ENCODE data around the gene ABO.
"Not testable (repeated sequence)": the region's sequence is repeated elsewhere in the genome, so short reads cannot be mapped to it uniquely, and the experiment has no call there.

The ABO gene

DNA sequence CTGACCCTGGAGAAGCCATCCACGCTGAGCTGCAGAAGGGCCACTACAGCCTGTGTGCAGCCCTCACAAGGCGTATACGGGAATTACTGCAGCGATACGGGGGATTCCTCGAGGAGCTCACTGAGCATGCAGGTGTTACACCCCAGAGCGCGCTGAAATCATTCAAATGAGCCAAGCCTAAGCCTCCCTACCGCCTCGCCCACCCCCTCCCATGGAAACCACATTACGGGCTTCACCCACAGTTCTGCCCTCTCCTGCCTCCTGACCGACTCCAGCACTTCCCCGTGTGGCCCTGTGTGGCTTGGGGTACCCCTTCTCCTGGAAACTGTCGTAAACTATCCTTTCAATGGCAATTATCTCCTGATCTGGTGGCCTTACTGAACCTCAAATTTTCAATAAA, 47.7 kb upstream of the ABO start:
- Histone ChIP-seq H3K4me1 (ENCODE audit: control insufficient read depth, low read length) (no peaks in the 10 kb centered on the region), H3K36me3 (ENCODE audit: control insufficient read depth, low read length) (no peaks in the 10 kb centered on the region), H3K4me2 (ENCODE audit: low read length) (no peak overlapping the region), H3K9me2 (replicated peaks; ENCODE audit: control insufficient read depth, low read length) (no peaks in the 10 kb centered on the region), H3K27ac (ENCODE audit: low read depth, low read length) (no peak overlapping the region), H3F3A (ENCODE audit: control insufficient read depth, insufficient read depth) (0 out of 2 replicates have a peak, but pooled peaks cover 6% of the 10 kb centered on the region), H3K79me2 (ENCODE audit: control insufficient read depth, low read length) (no peaks in the 10 kb centered on the region), H3K4me3 (ENCODE audit: low read length) (no peak overlapping the region), H3K27me3 (ENCODE audit: control insufficient read depth, low read length) (no peaks in the 10 kb centered on the region), H4K20me1 (ENCODE audit: control insufficient read depth, insufficient read depth, low read depth, low read length) (no peaks in the 10 kb centered on the region), H3K9me3 (ENCODE audit: control insufficient read depth, insufficient read depth, low read length) (no peaks in the 10 kb centered on the region)
- TF ChIP-seq CTCF (IDR thresholded peaks at IDR 0.05; ENCODE audit: low read depth, low read length, poor library complexity, severe bottlenecking) (no peak), EZH2phosphoT487 (IDR thresholded peaks at IDR 0.05; ENCODE audit: borderline replicate concordance, low read length) (no peak)

DNA sequence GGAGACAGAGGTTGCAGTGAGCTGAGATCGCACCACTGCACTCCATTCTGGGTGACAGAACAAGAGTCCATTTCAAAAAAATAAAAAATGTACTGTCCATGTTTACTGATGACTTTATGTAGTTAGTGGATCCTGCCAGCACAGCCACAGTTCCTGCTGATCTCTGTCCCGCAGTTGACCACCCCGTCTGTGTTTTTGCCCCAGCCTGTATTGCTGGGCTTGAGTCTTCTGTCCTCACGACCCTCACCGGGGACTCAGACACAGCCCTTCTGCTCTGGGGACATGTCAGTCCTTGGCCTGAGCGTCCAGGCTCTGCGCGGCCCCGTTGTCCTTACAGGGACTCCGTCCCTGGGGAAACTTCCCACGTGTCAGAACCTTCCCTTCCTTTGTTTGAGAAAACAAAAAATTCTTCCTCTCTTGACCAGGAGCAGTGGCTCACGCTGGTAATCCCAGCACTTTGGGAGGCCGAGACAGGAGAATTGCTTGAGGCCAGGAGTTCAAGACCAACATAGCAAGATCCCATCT, 46.5 kb upstream of the ABO start:
- H3K27me3 ChIP-seq (ENCODE audit: control insufficient read depth, low read length), result no peaks in the 10 kb centered on the region
- no peak overlapping the region for H3K4me2 ChIP-seq (ENCODE audit: low read length)
- H3K36me3 ChIP-seq (ENCODE audit: control insufficient read depth, low read length), result no peaks in the 10 kb centered on the region
- H3K79me2 ChIP-seq (ENCODE audit: control insufficient read depth, low read length), result no peaks in the 10 kb centered on the region
- H3K9me3 ChIP-seq (ENCODE audit: control insufficient read depth, insufficient read depth, low read length), result no peaks in the 10 kb centered on the region
- H3K4me1 ChIP-seq (ENCODE audit: control insufficient read depth, low read length), result no peaks in the 10 kb centered on the region
- H4K20me1 ChIP-seq (ENCODE audit: control insufficient read depth, insufficient read depth, low read depth, low read length), result no peaks in the 10 kb centered on the region
- H3K27ac ChIP-seq (ENCODE audit: low read depth, low read length), result no peak overlapping the region
- no peak overlapping the region for H3K4me3 ChIP-seq (ENCODE audit: low read length)
- H3F3A ChIP-seq (ENCODE audit: control insufficient read depth, insufficient read depth), result no peaks in the 10 kb centered on the region
- no peak for TF ChIP-seq CTCF (IDR thresholded peaks at IDR 0.05; ENCODE audit: low read depth, low read length, poor library complexity, severe bottlenecking)
- no peak for TF ChIP-seq EZH2phosphoT487 (IDR thresholded peaks at IDR 0.05; ENCODE audit: borderline replicate concordance, low read length)
- H3K9me2 ChIP-seq (replicated peaks; ENCODE audit: control insufficient read depth, low read length), result no peaks in the 10 kb centered on the region

- H3K4me2 ChIP-seq (ENCODE audit: low read length), result no peak overlapping the region
- no peaks in the 10 kb centered on the region for H3K4me1 ChIP-seq (ENCODE audit: control insufficient read depth, low read length)
- no peaks in the 10 kb centered on the region for H4K20me1 ChIP-seq (ENCODE audit: control insufficient read depth, insufficient read depth, low read depth, low read length)
- no peaks in the 10 kb centered on the region for H3K9me3 ChIP-seq (ENCODE audit: control insufficient read depth, insufficient read depth, low read length)
- no peaks in the 10 kb centered on the region for H3K36me3 ChIP-seq (ENCODE audit: control insufficient read depth, low read length)
- TF ChIP-seq EZH2phosphoT487 (IDR thresholded peaks at IDR 0.05; ENCODE audit: borderline replicate concordance, low read length), result no peak
- no peak for TF ChIP-seq CTCF (IDR thresholded peaks at IDR 0.05; ENCODE audit: low read depth, low read length, poor library complexity, severe bottlenecking)
- no peaks in the 10 kb centered on the region for H3F3A ChIP-seq (ENCODE audit: control insufficient read depth, insufficient read depth)
- H3K79me2 ChIP-seq (ENCODE audit: control insufficient read depth, low read length), result no peaks in the 10 kb centered on the region
- H3K27ac ChIP-seq (ENCODE audit: low read depth, low read length), result no peak overlapping the region
- H3K9me2 ChIP-seq (replicated peaks; ENCODE audit: control insufficient read depth, low read length), result no peaks in the 10 kb centered on the region
- no peaks in the 10 kb centered on the region for H3K27me3 ChIP-seq (ENCODE audit: control insufficient read depth, low read length)
- no peak overlapping the region for H3K4me3 ChIP-seq (ENCODE audit: low read length)
These were observed 45.5 kb upstream of the ABO start for GRCh38 chr9:133320421-133320881.

- H3K4me1 ChIP-seq (ENCODE audit: control insufficient read depth, low read length); H3K79me2 ChIP-seq (ENCODE audit: control insufficient read depth, low read length); H3K27ac ChIP-seq (ENCODE audit: low read depth, low read length); H4K20me1 ChIP-seq (ENCODE audit: control insufficient read depth, insufficient read depth, low read depth, low read length); H3K4me3 ChIP-seq (ENCODE audit: low read length); H3K27me3 ChIP-seq (ENCODE audit: control insufficient read depth, low read length); H3K9me2 ChIP-seq (replicated peaks; ENCODE audit: control insufficient read depth, low read length); H3K4me2 ChIP-seq (ENCODE audit: low read length); H3K36me3 ChIP-seq (ENCODE audit: control insufficient read depth, low read length); H3K9me3 ChIP-seq (ENCODE audit: control insufficient read depth, insufficient read depth, low read length); H3F3A ChIP-seq (ENCODE audit: control insufficient read depth, insufficient read depth): not testable (repeated sequence)
These were observed 42.5 kb upstream of the ABO start for GRCh38 chr9:133317551-133317950.

Data from DOHH2 (cell line).